BLaER1 treated with 17β-estradiol and CSF1 and Interleukin-3, amounts not matched to agents 10 nM and 100 nM (cell line): ENCODE results near the gene CCDC91.

Experiments
- H3K27ac ChIP-seq, 11 experiments: shearing (Covaris generic); formaldehyde crosslinking; 2 replicates each; pipeline ENCODE4 v1.8.1; 2022
- H3K27me3 ChIP-seq, 11 experiments: shearing (Covaris generic); formaldehyde crosslinking; 2 replicates each; pipeline ENCODE4 v1.8.1; 2022
- H3K36me3 ChIP-seq, 11 experiments: shearing (Covaris generic); formaldehyde crosslinking; 2 replicates each; pipeline ENCODE4 v1.8.1; 2022
- H3K4me1 ChIP-seq, 10 experiments: shearing (Covaris generic); formaldehyde crosslinking; 2 replicates each; pipeline ENCODE4 v1.8.1; 2022
- H3K4me2 ChIP-seq, 11 experiments: shearing (Covaris generic); formaldehyde crosslinking; 2 replicates each; pipeline ENCODE4 v1.8.1; 2022
- H3K4me3 ChIP-seq, 10 experiments: shearing (Covaris generic); formaldehyde crosslinking; 2 replicates each; pipeline ENCODE4 v1.8.1; 2022
- H3K9ac ChIP-seq, 11 experiments: shearing (Covaris generic); formaldehyde crosslinking; 2 replicates each; pipeline ENCODE4 v1.8.1; 2022
- H3K9me3 ChIP-seq, 11 experiments: shearing (Covaris generic); formaldehyde crosslinking; replicated peaks in 1 of 11; 2 replicates each; pipeline ENCODE4 v1.8.1; 2022
- H4K20me1 ChIP-seq, 11 experiments: shearing (Covaris generic); formaldehyde crosslinking; 2 replicates each; pipeline ENCODE4 v1.8.1; 2022
- Cebpa-rat ChIP-seq, 11 experiments: shearing (Covaris generic); IDR thresholded peaks; 2 replicates each; pipeline ENCODE4 v1.8.1; 2022

CCDC91 gene

DNA sequence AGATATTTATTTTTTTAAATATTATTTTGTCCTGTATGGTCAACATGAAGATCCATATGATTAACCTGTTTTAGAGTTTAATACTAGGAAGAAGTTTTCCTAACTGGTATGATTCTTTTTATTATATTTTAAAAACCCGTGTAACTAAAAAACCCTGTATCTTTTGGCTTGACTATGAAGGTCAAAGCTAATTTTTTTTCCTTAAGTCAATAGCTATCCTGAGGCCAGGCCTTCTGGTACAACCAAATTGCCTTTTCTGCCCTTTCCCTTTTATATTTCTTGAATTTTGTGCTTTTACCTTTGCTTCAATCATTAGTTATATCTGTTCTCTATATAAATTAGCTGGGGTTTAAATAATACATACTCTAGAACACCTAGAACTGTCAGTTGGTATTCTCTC is 30.6 kb upstream of the CCDC91 start:
- peaks cover 13 to 39% (median 26%) of the 10 kb centered on the region in 10 experiments for H3K4me1 ChIP-seq

DNA sequence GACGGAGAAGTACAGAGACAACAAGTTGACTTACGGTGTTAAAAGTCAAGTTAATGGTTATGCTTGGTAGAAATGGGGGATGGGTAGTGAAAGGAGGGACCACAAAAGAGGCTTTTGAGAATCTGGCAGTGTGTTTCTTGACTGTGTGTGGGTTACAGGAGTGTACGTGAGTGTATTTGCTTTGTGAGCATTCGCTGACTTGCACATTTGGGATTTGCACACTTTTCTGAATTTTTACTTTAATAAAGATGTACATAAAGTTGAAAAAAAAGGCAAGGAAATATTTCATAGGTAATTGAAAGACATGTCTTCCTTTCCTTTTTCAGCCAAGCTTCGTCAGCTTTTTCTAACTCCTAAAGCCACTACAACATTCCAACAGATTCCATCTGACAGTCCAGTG is 28.6 kb upstream of the CCDC91 start:
- no peak for TF ChIP-seq Cebpa-rat (IDR thresholded peaks at IDR 0.05)
- H3K9ac ChIP-seq, result no peak overlapping the region
- no peaks in the 10 kb centered on the region for H3K27me3 ChIP-seq

More for the DNA sequence above, 30.6 kb upstream of the CCDC91 start:
- H3K4me2 ChIP-seq, result no peak overlapping the region
- H3K27ac ChIP-seq, result no peak overlapping the region
- no peak for TF ChIP-seq Cebpa-rat (IDR thresholded peaks at IDR 0.05)
- H3K27me3 ChIP-seq, result no peaks in the 10 kb centered on the region
- H3K4me3 ChIP-seq, result no peak overlapping the region
- H3K36me3 ChIP-seq, result 0 out of 22 replicates have a peak, but pooled peaks cover 0 to 3% (median 0%) of the 10 kb centered on the region in 11 experiments
- H3K9ac ChIP-seq, result no peak overlapping the region
- H4K20me1 ChIP-seq, result no peaks in the 10 kb centered on the region
- peaks cover 0 to 26% (median 12%) of the 10 kb centered on the region in 11 experiments; a peak in 13 of 22 replicates for H3K9me3 ChIP-seq

DNA sequence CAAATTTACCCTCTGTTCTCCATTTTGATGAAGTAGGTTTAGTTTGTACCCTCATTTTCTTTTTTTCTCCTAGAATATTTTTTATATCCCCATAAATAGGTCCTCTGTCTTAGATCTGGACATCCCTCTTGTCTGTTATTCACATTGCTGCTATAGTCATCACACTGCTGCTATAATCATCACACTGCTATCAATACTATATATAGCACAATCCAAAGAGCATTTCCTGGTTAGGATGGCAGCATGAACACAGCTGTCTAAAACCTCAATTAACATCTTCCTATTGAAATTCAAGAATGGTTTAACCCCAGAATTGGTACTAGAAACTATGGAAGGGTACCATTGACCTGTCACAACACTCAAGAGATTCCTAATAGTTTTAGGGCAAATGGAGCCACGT is 27.6 kb upstream of the CCDC91 start:
- H3K27ac ChIP-seq, result no peak overlapping the region
- no peaks in the 10 kb centered on the region for H3K27me3 ChIP-seq
- H3K4me1 ChIP-seq, result peaks cover 0 to 10% (median 0%) of the 10 kb centered on the region in 10 experiments; a peak in 6 of 20 replicates
- TF ChIP-seq Cebpa-rat (IDR thresholded peaks at IDR 0.05), result no peak
- H3K4me2 ChIP-seq, result peak overlapping the region in 4 of 11 experiments; percentile 2 to 61 (median 14); a peak in 5 of 22 replicates
- 0 out of 22 replicates have a peak, but pooled peaks cover 0 to 3% (median 0%) of the 10 kb centered on the region in 11 experiments for H3K36me3 ChIP-seq
- peaks cover 0 to 26% (median 12%) of the 10 kb centered on the region in 11 experiments; a peak in 13 of 22 replicates for H3K9me3 ChIP-seq
- H4K20me1 ChIP-seq, result no peaks in the 10 kb centered on the region
- H3K4me3 ChIP-seq, result no peak overlapping the region
- H3K9ac ChIP-seq, result no peak overlapping the region

More for the DNA sequence above, 28.6 kb upstream of the CCDC91 start:
- 0 out of 22 replicates have a peak, but pooled peaks cover 0 to 3% (median 0%) of the 10 kb centered on the region in 11 experiments for H3K36me3 ChIP-seq
- no peak overlapping the region for H3K4me2 ChIP-seq
- no peak overlapping the region for H3K4me3 ChIP-seq
- peaks cover 0 to 26% (median 12%) of the 10 kb centered on the region in 11 experiments; a peak in 13 of 22 replicates for H3K9me3 ChIP-seq
- H3K4me1 ChIP-seq, result peaks cover 0 to 19% (median 6%) of the 10 kb centered on the region in 10 experiments; a peak in 17 of 20 replicates
- no peaks in the 10 kb centered on the region for H4K20me1 ChIP-seq
- H3K27ac ChIP-seq, result no peak overlapping the region

DNA sequence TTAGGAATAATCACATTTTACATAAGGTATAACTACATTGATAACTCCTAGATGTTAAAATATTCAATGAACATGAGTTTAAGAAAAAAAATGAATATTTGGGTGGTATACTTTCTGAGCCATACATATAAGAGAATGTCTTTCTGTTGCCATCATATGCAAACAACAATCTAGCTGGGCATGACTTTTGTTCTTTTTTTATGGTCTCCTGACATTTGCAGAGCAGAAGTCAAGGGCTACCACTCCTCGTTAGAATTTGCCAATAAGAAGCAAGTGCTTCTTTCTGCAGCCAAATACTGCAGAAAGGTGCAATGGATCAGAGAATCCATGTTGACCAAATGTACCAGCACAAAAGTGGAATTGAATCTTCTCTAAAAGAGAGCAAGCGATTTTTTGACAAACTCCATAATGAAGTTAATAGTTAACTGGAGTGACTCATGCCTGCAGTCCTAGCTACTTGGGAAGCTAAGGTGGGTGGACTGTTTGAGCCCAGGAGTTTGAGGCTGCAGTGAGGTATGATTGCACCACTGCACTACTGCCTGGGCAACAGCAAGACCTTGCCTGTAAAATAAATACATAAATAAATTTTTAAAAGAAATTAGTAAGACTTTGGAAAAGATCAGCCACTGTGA is 25.5 kb upstream of the CCDC91 start:
- Histone ChIP-seq H3K4me3 (no peak overlapping the region), H3K4me2 (no peak overlapping the region), H3K9me3 (peaks cover 0 to 30% (median 16%) of the 10 kb centered on the region in 11 experiments; a peak in 14 of 22 replicates), H4K20me1 (no peaks in the 10 kb centered on the region), H3K27me3 (no peaks in the 10 kb centered on the region), H3K27ac (no peak overlapping the region), H3K4me1 (peaks cover 0 to 10% (median 0%) of the 10 kb centered on the region in 10 experiments; a peak in 6 of 20 replicates), H3K9ac (no peak overlapping the region), H3K36me3 (0 out of 22 replicates have a peak, but pooled peaks cover 0 to 3% (median 0%) of the 10 kb centered on the region in 11 experiments)
- no peak for TF ChIP-seq Cebpa-rat (IDR thresholded peaks at IDR 0.05)

DNA sequence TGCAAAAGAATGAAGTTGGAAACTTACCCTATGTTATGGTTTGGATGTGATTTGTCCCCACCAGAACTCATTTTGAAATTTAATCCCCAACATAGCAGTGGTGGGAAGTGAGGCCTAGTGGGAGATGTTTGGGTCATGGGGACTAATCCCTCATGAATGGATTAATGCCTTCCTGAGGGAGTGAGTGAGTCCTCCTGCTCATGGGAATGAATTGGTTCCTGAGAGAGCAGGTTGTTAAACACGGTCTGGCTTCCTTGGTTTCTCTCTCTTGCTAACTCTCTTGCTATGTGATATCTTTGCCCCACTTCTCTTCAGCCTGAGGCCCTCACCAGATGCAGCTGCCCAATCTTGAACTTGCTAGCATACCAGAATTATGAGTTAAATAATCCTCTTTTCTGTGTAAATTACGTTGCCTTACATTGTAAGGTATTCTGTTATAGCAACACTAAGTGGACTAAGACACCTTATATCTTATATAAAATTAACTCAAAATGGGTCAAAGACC is 22.2 kb upstream of the CCDC91 start:
- Histone ChIP-seq H4K20me1 (no peaks in the 10 kb centered on the region), H3K9ac (no peak overlapping the region), H3K4me3 (no peak overlapping the region), H3K36me3 (no peaks in the 10 kb centered on the region), H3K27ac (no peak overlapping the region), H3K9me3 (peaks cover 1 to 11% (median 7%) of the 10 kb centered on the region in 11 experiments; a peak in 14 of 22 replicates), H3K27me3 (no peaks in the 10 kb centered on the region), H3K4me1 (peaks cover 0 to 7% (median 0%) of the 10 kb centered on the region in 10 experiments; a peak in 5 of 20 replicates), H3K4me2 (no peak overlapping the region)
- TF ChIP-seq Cebpa-rat (IDR thresholded peaks at IDR 0.05), result no peak

DNA sequence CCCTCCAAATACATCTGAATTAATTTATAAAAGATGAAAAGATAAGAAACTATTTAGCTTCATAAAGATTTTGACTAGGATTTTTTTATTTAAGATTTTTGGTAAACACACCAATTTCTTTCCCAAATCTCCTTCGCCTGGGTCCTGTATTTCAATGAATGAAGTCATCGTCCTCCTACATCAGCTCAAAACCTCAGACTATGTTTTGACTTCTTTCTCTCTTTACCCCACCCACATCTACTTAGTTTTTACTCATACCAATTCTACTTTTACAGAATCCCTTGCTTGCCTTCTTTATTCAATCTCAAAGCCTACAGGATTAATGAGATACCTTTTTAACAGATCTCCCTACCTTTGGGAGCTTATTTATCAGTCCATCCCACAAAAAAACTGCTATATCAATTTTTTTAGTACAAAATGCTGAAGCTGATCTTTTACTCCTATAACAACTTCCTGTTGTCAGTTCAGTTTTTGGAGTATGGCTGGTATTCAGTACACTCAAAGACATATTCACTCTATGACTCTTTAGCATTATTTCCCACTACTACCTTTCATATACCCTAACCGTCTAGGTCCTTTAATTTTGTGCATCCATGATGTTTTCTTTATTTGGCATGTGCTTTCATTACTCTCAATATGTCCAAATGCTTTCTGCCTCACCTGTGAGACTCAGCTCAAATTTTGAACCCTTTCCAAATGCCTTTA is 18.7 kb upstream of the CCDC91 start:
- Histone ChIP-seq H3K4me1 (peaks cover 7 to 22% (median 16%) of the 10 kb centered on the region in 10 experiments), H3K27ac (no peak overlapping the region), H3K9ac (no peak overlapping the region), H3K36me3 (no peaks in the 10 kb centered on the region), H3K27me3 (no peaks in the 10 kb centered on the region), H3K4me2 (no peak overlapping the region), H4K20me1 (no peaks in the 10 kb centered on the region), H3K4me3 (no peak overlapping the region), H3K9me3 (peaks cover 0 to 12% (median 7%) of the 10 kb centered on the region in 11 experiments; a peak in 10 of 22 replicates)
- TF ChIP-seq Cebpa-rat (IDR thresholded peaks at IDR 0.05), result no peak

DNA sequence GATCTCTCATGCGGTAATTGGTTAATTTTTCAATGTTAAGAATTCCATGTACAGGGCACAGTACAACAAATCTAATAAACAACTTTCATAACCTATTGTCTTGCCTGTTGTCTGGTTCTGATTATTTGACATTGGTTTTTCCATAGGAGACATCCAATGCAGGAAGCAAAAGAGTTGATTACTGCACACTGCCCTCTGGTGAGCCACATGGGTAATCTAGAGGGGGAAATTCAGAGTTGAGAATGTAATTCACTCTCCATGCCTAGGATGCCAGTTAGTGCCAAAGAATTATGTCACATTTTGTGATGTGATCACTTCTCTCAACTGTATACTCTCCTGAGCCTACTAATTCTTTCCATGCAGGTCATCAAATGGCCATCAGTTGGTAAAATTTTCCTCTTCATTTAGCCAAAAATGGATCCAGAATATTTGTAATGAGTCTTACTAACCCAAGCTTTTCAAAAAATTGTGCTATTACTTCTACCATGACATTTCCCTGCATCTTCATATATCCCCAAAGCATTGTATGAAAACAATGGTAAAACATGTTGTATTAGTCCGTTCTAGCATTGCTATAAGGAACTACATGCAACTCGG is 17.7 kb upstream of the CCDC91 start:
- H3K27me3 ChIP-seq, result no peaks in the 10 kb centered on the region
- H3K9ac ChIP-seq, result no peak overlapping the region
- no peak overlapping the region for H3K4me2 ChIP-seq
- no peak for TF ChIP-seq Cebpa-rat (IDR thresholded peaks at IDR 0.05)
- H3K4me1 ChIP-seq, result peaks cover 17 to 32% (median 24%) of the 10 kb centered on the region in 10 experiments
- H3K4me3 ChIP-seq, result no peak overlapping the region
- no peaks in the 10 kb centered on the region for H3K36me3 ChIP-seq
- peaks cover 0 to 12% (median 7%) of the 10 kb centered on the region in 11 experiments; a peak in 10 of 22 replicates for H3K9me3 ChIP-seq
- H4K20me1 ChIP-seq, result no peaks in the 10 kb centered on the region
- H3K27ac ChIP-seq, result no peak overlapping the region

DNA sequence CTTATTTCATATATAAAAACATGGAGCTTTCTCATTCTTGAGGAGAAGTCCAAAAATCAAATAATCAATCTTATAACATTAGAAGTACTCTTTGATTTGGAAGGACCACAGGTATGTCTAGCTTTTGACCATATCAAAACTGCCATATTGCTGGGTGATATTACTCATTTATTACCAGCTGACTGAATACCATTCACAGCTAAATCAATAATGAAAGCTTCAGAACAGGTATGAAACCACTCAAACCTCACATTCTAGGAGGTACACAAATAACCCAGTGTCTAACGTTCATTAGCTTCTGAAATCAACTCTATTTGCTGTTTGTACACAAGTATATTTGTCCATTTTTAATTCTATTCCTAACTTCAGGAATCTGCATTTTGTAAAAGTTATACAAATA is 16.8 kb upstream of the CCDC91 start:
- Histone ChIP-seq H3K27ac (no peak overlapping the region), H3K36me3 (no peaks in the 10 kb centered on the region), H3K4me1 (peaks cover 22 to 40% (median 29%) of the 10 kb centered on the region in 10 experiments), H4K20me1 (no peaks in the 10 kb centered on the region), H3K9me3 (peaks cover 0 to 12% (median 5%) of the 10 kb centered on the region in 11 experiments; a peak in 9 of 22 replicates), H3K4me2 (no peak overlapping the region), H3K4me3 (no peak overlapping the region), H3K27me3 (no peaks in the 10 kb centered on the region), H3K9ac (no peak overlapping the region)
- no peak for TF ChIP-seq Cebpa-rat (IDR thresholded peaks at IDR 0.05)
